RKO (cell line): ENCODE measurements around the gene APBB2.
A peak's percentile ranks its signal among the peaks of the same experiment; 100 is the strongest.
"Not testable (repeated sequence)": the region's sequence is repeated elsewhere in the genome, so short reads cannot be mapped to it uniquely, and the experiment has no call there.

Experiments
- DNase-seq: peaks from one replicate; pipeline ENCODE4 v3.0.0-alpha.2; 2016; ENCODE audit warnings: low spot score

The APBB2 gene

GRCh38 chr4:40825014-40825838 lies 389.1 kb downstream of the APBB2 start:
- no peak for DNase-seq

GRCh38 chr4:40822420-40823166 lies 391.7 kb downstream of the APBB2 start:
- no peak for DNase-seq

- DNase-seq = no peak
These were observed 394.2 kb downstream of the APBB2 start for GRCh38 chr4:40820101-40820500.

- DNase-seq = not testable (repeated sequence)
These were observed 397.2 kb downstream of the APBB2 start for GRCh38 chr4:40817157-40817556.

GRCh38 chr4:40812856-40813255 lies 401.5 kb downstream of the APBB2 start:
- no peak for DNase-seq

- DNase-seq = no peak
These were observed 402.0 kb downstream of the APBB2 start for GRCh38 chr4:40812386-40812785.

GRCh38 chr4:40811956-40812355 lies 402.4 kb downstream of the APBB2 start:
- DNase-seq = no peak

- DNase-seq = no peak
These were observed 405.4 kb downstream of the APBB2 start for GRCh38 chr4:40808926-40809457.

GRCh38 chr4:40804598-40804997 lies 409.7 kb downstream of the APBB2 start:
- no peak for DNase-seq

- no peak for DNase-seq
These were observed 414.3 kb downstream of the APBB2 start for GRCh38 chr4:40800064-40800463.

- DNase-seq = no peak
These were observed 424.6 kb downstream of the APBB2 start for GRCh38 chr4:40789771-40790170.

GRCh38 chr4:40789031-40789430 lies 425.3 kb downstream of the APBB2 start:
- DNase-seq = no peak

GRCh38 chr4:40788331-40788730 lies 426.0 kb downstream of the APBB2 start:
- DNase-seq = no peak

- DNase-seq = no peak
These were observed 428.6 kb downstream of the APBB2 start for GRCh38 chr4:40785727-40786126.

- DNase-seq = no peak
These were observed 431.5 kb downstream of the APBB2 start for GRCh38 chr4:40782876-40783275.

- DNase-seq = no peak
These were observed 436.3 kb downstream of the APBB2 start for GRCh38 chr4:40778090-40778489.

GRCh38 chr4:40769266-40769665 lies 445.1 kb downstream of the APBB2 start:
- no peak for DNase-seq

GRCh38 chr4:40763228-40763716 lies 451.1 kb downstream of the APBB2 start:
- DNase-seq = peak; percentile 5
